HG03103 (cell line): Measurements from ENCODE around the gene ARHGEF35.
"Not testable (repeated sequence)": the region's sequence is repeated elsewhere in the genome, so short reads cannot be mapped to it uniquely, and the experiment has no call there.

ENCODE experiments used
- ATAC-seq: cut with Tn5 transposase; IDR thresholded peaks from one replicate; pipeline ENCODE4 v1.9.1; 2021; ENCODE audit warnings: low read depth; ENCODE audit not compliant: unreplicated experiment

Gene ARHGEF35

DNA sequence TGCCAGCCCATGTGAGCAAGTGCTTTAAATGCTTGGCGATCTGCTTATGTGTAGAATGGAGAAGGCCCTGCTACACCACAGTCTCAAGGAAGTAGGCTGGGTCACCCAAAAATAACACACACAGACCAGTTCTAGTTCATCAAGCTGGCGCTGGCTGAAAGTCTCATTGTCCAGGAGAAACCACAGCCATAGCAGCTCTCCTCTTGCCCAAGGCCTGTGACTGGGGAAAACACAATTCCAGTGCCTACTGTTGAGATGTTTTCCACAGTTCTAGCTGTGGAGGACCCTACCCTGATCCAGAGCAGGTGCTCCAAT is 16.5 kb downstream of the ARHGEF35 start:
- not testable (repeated sequence) for ATAC-seq

DNA sequence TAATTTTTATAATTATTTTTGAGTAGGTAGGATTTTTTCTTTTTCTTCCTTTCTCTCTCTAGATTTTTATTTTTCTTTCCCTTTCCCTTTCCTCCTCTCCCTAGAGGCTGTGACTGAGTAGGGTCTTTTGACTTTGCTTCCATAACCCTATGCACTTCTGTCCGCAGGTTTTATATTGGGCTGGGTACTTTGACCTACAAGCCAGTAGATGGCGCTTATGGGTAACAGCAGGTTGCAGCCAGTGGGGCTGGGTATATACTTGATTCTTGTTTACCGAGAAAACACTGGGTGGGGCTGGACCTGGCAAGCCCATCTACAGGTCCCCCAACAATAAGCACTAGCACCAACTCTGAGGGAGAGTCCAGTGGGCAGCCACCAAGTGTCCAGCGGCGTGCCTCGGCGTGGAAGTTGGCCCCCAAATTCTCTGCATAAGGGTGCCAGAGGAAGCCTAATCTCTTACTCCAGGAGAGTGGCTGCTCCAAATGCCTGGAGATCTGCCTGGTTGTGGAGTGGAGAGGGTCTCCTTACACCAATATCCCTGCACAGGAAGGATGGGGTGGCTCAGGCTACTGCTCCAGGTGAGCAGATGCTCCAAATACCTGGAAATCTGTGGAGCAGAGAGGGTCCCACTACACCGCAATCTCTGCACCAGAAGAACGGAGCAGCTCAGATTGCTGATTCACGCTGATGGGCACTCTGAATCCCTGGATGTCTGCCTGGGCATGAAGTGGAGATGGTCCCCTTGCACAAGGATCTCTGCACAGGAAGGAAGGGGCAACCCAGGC is 17.1 kb downstream of the ARHGEF35 start:
- peak; percentile 91 for ATAC-seq

DNA sequence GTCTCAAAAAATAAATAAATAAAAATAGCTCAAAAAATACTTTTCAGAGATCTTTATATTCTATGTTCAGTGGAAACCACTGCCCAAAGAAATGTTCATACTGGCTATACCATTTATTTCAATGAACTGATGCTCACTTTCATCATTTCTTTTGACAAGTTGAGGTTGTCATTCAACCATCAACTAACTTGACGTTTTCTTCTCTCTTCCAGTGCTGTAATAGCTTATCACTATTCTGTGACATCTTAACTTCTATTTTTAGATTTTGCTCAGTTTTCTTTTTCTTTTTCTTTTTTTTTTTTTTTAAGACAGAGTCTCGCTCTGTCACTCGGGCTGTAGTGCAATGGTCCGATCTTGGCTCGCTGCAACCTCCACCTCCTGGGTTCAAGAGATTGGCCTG is 21.0 kb downstream of the ARHGEF35 start:
- no peak for ATAC-seq

DNA sequence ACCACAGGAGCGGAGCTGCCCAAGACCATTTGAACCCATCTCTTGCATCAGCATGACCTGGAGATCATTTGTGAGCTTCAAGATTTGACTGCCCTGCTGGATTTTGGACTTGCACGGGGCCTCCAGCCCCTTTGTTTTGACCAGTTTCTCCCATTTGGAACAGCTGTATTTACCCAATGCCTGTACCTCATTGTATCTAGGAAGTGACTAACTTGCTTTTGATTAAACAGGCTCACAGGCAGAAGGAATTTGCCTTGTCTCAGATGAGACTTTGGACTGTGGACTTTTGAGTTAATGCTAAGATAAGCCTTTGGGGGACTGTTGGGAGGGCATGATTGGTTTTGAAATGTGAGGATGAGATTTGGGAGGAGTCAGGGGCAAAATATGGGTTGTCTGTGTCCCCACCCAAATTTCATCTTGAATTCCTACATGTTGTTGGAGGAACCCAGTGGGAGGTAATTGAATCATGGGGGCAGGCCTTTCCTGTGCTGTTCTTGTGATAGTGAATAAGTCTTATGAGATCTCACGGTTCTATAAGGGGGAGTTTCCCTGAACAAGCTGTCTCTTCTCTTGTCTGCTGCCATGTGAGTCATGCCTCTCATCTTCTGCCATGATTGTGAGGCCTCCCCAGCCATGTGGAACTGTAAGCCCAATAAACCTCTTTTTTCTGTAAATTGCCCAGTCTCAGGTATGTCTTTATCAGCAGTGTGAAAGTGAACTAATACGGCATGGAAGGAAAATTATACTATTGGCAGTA is 23.9 kb downstream of the ARHGEF35 start:
- not testable (repeated sequence) for ATAC-seq

DNA sequence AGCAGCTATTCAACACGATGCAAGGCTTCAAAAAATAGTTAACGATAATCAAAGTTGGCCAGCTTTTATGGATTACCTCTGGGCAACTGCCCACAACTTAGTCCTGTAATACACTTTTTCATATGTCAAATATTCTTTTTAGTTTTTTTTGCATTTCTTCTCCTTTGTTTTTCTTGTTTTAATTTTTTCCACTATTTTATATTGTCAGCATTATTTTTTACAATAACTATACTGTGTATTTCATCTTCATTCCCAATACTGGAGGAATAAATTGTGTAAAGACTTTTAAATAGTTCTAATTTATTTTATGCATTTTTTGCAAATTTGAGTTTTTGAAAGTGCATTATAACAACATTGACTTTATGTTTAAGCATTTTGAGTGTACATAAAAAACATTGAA is 30.8 kb downstream of the ARHGEF35 start:
- ATAC-seq: no peak

DNA sequence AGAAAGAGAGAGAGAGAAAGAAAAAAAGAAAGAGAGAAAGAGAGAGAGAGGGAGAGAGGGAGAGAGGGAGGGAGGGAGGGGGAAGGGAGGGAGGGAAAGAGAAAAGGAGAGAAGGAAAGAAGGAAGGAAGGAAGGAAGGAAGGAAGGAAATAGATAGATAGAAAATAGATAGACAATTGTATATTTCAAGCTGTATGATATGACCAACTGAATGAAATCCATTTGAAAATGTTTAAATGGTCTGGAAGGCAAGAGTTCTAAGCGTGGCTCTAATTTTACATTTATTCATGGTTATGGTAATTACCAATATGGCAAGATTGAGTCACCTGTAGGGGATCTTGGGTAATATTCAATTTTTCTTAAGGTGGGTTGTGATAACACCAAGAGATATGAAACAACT is 36.8 kb downstream of the ARHGEF35 start:
- no peak for ATAC-seq

DNA sequence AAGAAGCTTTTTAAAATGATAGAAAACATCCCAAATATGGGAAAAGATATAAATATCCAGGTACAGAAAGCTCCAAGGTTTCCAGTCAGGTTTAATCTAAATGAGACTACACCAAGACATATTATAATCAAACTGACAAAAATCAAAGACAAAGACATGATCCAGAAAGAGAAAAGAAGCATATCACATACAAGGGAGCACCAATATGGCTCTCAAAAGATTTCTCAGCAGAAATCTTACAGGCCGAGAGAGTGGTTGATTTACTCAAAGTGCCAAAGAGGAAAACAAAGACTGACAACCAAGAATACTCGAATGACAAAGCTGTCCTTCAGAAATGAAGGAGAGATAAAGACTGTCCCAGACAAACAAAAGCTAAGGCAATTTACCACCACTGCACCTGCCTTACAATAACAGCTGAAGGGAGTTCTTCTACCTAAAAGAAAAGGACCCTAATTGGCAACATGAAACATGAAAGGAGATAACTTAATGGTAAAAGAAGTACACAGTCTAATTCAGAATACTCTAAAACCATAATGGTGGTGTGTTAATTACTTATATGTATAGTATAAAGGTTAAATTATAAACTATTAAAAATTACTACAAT is 47.3 kb downstream of the ARHGEF35 start:
- ATAC-seq: no peak

DNA sequence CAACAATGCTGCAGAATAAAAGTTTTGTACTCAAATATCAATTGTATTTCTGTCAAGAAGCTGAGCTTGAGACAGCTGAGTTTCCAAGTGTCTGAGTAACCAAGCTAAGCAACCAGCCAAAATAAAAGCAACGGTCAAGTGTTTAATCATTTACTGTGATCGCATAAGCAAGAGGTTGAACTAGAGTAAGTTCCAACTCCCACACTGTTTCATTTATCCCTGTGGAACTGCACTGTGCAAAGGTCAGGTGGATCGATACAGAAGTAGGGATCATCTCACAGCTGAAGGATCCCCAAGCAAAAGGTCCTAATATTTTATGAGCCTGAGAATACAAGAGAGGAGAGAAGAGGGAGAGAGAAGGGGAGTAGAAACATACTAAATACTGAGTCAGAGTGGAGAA is 51.2 kb downstream of the ARHGEF35 start:
- no peak for ATAC-seq

DNA sequence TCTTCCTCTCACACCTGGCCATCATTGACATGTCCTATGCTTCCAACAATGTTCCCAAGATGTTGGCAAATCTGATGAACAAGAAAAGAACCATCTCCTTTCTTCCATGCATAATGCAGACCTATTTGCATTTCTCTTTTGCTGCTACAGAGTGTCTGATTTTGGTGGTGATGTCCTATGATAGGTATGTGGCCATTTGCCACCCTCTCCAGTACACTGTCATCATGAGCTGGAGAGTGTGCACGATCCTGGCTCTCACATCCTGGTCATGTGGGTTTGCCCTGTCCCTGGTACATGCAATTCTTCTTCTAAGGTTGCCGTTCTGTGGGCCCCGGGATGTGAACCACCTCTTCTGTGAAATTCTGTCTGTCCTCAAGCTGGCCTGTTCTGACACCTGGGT is 53.4 kb downstream of the ARHGEF35 start:
- ATAC-seq: no peak

DNA sequence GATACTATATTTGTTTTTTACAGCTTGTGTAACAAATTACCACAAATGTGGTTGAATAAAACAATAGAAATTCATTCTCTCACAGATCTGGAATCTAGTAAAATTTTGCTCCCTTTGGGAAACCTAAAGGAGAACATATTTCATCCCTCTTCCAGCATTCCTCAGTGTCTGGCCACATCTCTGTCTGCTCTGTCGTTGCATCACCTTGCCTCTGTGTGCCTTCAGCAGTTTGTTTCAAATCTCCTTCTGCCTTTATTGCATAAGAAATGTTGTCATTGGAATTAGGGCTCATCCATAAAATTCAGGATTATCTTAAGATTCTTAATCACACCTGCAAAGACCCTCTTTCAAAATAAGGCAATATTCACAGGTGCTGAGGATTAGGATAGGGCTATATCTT is 58.1 kb downstream of the ARHGEF35 start:
- no peak for ATAC-seq
